Pons (tissue), 1 donor: ENCODE measurements around the gene MIOX.

ENCODE experiments used
- DNase-seq: peaks from one replicate; pipeline ENCODE4 v3.0.0-alpha.2; 2016; ENCODE audit warnings: low spot score

The MIOX gene

GRCh38 chr22:50486561-50487289 lies at the start of gene MIOX:
TSS of gene MIOX (plus strand) at chr22:50486859. CDS start at chr22:50486898, 39 bp downstream.
- no peak for DNase-seq

- no peak for DNase-seq
Measured at GRCh38 chr22:50437511-50438304, 49.0 kb upstream of the MIOX start.

- no peak for DNase-seq
Measured at GRCh38 chr22:50438305-50439275, 48.1 kb upstream of the MIOX start.

GRCh38 chr22:50439314-50439870 lies 47.3 kb upstream of the MIOX start:
- DNase-seq: no peak

- DNase-seq: no peak
Measured at GRCh38 chr22:50439871-50440331, 46.8 kb upstream of the MIOX start.

GRCh38 chr22:50440544-50441249 lies 46.0 kb upstream of the MIOX start:
- no peak for DNase-seq

GRCh38 chr22:50441428-50441993 lies 45.1 kb upstream of the MIOX start:
- no peak for DNase-seq

- DNase-seq: no peak
Measured at GRCh38 chr22:50443197-50443596, 43.5 kb upstream of the MIOX start.

GRCh38 chr22:50443801-50444625 lies 42.6 kb upstream of the MIOX start:
- DNase-seq: no peak

- DNase-seq: no peak
Measured at GRCh38 chr22:50444663-50445062, 42.0 kb upstream of the MIOX start.

GRCh38 chr22:50445071-50445879 lies 41.4 kb upstream of the MIOX start:
- peak; percentile 39 for DNase-seq

GRCh38 chr22:50445880-50446707 lies 40.6 kb upstream of the MIOX start:
- no peak for DNase-seq

- DNase-seq: no peak
Measured at GRCh38 chr22:50446708-50447575, 39.7 kb upstream of the MIOX start.

GRCh38 chr22:50447576-50448551 lies 38.8 kb upstream of the MIOX start:
- DNase-seq: no peak

GRCh38 chr22:50452649-50453048 lies 34.0 kb upstream of the MIOX start:
- no peak for DNase-seq

GRCh38 chr22:50454556-50455075 lies 32.0 kb upstream of the MIOX start:
- no peak for DNase-seq
